GM18909 (cell line): ENCODE results near the gene GPER1.
A peak's percentile ranks its signal among the peaks of the same experiment; 100 is the strongest.
"Not testable (repeated sequence)": the region's sequence is repeated elsewhere in the genome, so short reads cannot be mapped to it uniquely, and the experiment has no call there.

ENCODE experiments used
- ATAC-seq: cut with Tn5 transposase; IDR thresholded peaks from one replicate; pipeline ENCODE4 v1.9.1; 2021; ENCODE audit warnings: mild to moderate bottlenecking; ENCODE audit not compliant: unreplicated experiment, poor library complexity

The GPER1 gene

GRCh38 chr7:1087952-1088920, at the start of gene GPER1:
Gene GPER1, plus strand, starts transcription at chr7:1088113. Its CDS starts 3,616 bp downstream, at chr7:1091729.
- ATAC-seq = no peak

GRCh38 chr7:1040233-1040632, 47.7 kb upstream of the GPER1 start:
- not testable (repeated sequence) for ATAC-seq

GRCh38 chr7:1040790-1041189, 47.1 kb upstream of the GPER1 start:
- no peak for ATAC-seq

- no peak for ATAC-seq
Observed at GRCh38 chr7:1041551-1042491, 46.1 kb upstream of the GPER1 start.

- no peak for ATAC-seq
Observed at GRCh38 chr7:1042492-1042833, 45.5 kb upstream of the GPER1 start.

- no peak for ATAC-seq
Observed at GRCh38 chr7:1043552-1044188, 44.2 kb upstream of the GPER1 start.

GRCh38 chr7:1044189-1045068, 43.5 kb upstream of the GPER1 start, which contains the start of gene GPR146:
Gene GPR146, plus strand, starts transcription at chr7:1044546. Its CDS starts 12,970 bp downstream, at chr7:1057516.
- peak; percentile 81 for ATAC-seq

- ATAC-seq = no peak
Observed at GRCh38 chr7:1045069-1046063, 42.5 kb upstream of the GPER1 start.

- no peak for ATAC-seq
Observed at GRCh38 chr7:1046722-1047679, 40.9 kb upstream of the GPER1 start.

GRCh38 chr7:1049006-1049741, 38.7 kb upstream of the GPER1 start:
- no peak for ATAC-seq

GRCh38 chr7:1049801-1050200, 38.1 kb upstream of the GPER1 start:
- no peak for ATAC-seq

GRCh38 chr7:1050254-1050906, 37.5 kb upstream of the GPER1 start:
- ATAC-seq = no peak

- no peak for ATAC-seq
Observed at GRCh38 chr7:1050956-1051690, 36.8 kb upstream of the GPER1 start.

- ATAC-seq = no peak
Observed at GRCh38 chr7:1052031-1052818, 35.7 kb upstream of the GPER1 start.

- ATAC-seq = no peak
Observed at GRCh38 chr7:1053002-1053411, 34.9 kb upstream of the GPER1 start.
